IPS-15b (cell line): ENCODE data around the gene FAM234B.
"Not testable (repeated sequence)": the region's sequence is repeated elsewhere in the genome, so short reads cannot be mapped to it uniquely, and the experiment has no call there.

Experiments
- H3K27me3 ChIP-seq: one replicate; pipeline ENCODE4 v1.6.1; 2013; ENCODE audit warnings: low read length; ENCODE audit not compliant: control insufficient read depth, insufficient read depth
- H3K36me3 ChIP-seq: one replicate; pipeline ENCODE4 v1.6.1; 2013; ENCODE audit warnings: low read length; ENCODE audit not compliant: control insufficient read depth, insufficient read depth
- H3K4me1 ChIP-seq: one replicate; pipeline ENCODE4 v1.6.1; 2013; ENCODE audit warnings: mild to moderate bottlenecking, low read length; ENCODE audit not compliant: control insufficient read depth, insufficient read depth
- H3K4me3 ChIP-seq: one replicate; pipeline ENCODE4 v1.5.1; 2013; ENCODE audit warnings: low read depth, low read length
- H3K9ac ChIP-seq: one replicate; pipeline ENCODE4 v1.6.1; 2013; ENCODE audit warnings: low read depth, mild to moderate bottlenecking, low read length
- H3K9me3 ChIP-seq: one replicate; pipeline ENCODE4 v1.6.1; 2013; ENCODE audit warnings: mild to moderate bottlenecking, low read length; ENCODE audit not compliant: control insufficient read depth, insufficient read depth

The FAM234B gene

DNA sequence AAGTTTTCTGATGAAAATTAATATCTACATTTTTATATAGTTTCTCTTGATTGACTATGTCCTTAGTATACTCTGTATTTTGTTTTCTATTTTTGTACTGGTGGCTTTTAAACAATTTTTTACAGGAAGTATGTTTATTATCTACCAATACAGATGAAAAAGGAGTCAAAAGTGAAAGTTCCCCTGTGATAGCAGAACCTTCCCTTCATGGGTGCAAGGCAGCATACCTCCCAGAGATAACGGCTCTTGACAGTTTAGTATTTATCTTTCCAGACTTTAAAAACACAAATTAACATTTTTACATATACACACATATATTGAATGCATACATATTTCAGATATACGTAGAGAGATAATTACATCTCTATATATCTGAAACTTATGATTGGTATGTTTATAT lies 17.1 kb upstream of the FAM234B start:
- no peak overlapping the region for H3K4me3 ChIP-seq
- no peaks in the 10 kb centered on the region for H3K27me3 ChIP-seq

GRCh38 chr12:13027508-13027907 lies 16.7 kb upstream of the FAM234B start:
- Histone ChIP-seq H3K9ac (no peak overlapping the region), H3K27me3 (no peaks in the 10 kb centered on the region), H3K9me3 (no peaks in the 10 kb centered on the region), H3K4me3 (no peak overlapping the region), H3K36me3 (no peaks in the 10 kb centered on the region), H3K4me1 (peaks cover 3% of the 10 kb centered on the region)

More for the DNA sequence above, 17.1 kb upstream of the FAM234B start:
- Histone ChIP-seq H3K9me3 (no peaks in the 10 kb centered on the region), H3K36me3 (no peaks in the 10 kb centered on the region), H3K9ac (no peak overlapping the region), H3K4me1 (peaks cover 3% of the 10 kb centered on the region)

DNA sequence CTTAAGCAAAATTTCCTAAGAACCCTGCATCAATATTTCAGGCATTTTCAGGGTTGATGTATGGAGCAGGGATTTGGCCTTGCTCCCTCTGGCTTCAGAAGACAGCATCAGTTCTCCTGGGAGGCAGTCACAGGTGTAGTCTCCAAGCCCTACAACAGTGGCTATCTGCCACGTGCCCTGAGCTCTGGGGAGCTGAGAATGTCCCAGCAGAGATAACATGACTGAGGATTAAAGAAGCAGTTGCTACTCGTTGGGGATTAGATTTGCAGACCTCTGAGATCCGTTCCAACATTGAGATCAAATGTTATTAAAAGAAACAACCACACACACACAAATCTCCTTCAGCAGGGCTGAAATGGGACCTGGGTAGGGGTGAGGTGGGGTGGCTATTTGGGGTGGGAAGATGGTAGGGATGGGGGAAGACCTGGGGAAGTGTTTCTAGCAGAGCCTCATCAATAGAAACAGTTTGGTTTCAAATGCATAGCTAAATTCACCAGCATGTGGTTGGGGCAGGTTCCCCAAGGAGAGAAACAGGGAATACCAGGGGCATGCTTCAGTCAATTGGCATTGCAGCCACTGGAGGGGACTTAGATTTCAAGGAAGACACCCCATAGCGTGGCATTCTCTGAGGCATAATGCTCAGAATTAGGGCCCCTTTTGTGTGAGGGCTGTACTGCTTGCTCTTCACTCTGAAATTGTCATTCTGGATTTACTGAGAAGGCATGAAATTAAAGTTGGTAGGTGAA lies 15.2 kb upstream of the FAM234B start:
- Histone ChIP-seq H3K9ac (no peak overlapping the region), H3K36me3 (no peaks in the 10 kb centered on the region), H3K4me3 (no peak overlapping the region), H3K27me3 (no peaks in the 10 kb centered on the region), H3K4me1 (peaks cover 3% of the 10 kb centered on the region), H3K9me3 (no peaks in the 10 kb centered on the region)

DNA sequence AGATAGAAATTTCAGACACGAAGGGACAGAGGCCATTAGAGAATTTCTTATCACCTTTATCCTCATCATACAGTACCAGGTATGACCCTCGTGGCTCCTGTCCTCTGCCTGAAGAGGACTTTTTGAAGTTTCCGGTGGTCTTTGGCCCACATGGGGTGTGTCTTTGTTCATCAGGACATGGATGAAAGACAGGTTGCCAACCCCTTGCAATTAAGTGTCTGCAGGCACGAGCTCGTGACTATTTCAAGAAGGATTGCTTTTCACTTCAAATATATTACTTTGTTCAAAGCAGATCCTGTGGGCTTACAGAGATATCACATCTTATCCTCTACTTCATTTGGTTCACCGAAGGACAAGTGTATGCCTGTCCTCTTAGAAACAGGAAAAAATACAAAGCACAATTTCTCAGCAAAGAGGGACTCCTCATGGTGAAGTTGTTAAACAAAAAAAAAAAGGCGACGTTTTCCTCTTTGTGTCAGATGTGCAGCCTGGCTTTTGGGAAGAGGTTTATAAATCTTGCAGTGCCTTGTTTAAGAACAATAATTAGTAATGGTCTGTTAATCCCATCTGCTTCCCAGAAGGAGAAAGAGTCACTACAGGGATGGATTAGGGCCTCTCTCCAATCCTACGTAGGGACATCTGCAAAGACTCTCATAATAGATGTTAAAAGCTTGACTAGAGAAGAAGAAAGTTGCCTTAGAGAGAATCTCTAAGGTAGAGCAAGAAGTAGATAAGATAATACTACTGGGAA lies 13.5 kb upstream of the FAM234B start:
- no peaks in the 10 kb centered on the region for H3K9me3 ChIP-seq
- no peak overlapping the region for H3K4me3 ChIP-seq

GRCh38 chr12:13032164-13032563 lies 12.0 kb upstream of the FAM234B start:
- peaks cover 3% of the 10 kb centered on the region for H3K4me1 ChIP-seq
- H3K9me3 ChIP-seq: no peaks in the 10 kb centered on the region
- no peak overlapping the region for H3K9ac ChIP-seq
- no peaks in the 10 kb centered on the region for H3K27me3 ChIP-seq
- H3K36me3 ChIP-seq: no peaks in the 10 kb centered on the region
- no peak overlapping the region for H3K4me3 ChIP-seq

More for the DNA sequence above, 13.5 kb upstream of the FAM234B start:
- Histone ChIP-seq H3K4me1 (peaks cover 3% of the 10 kb centered on the region), H3K36me3 (no peaks in the 10 kb centered on the region), H3K9ac (no peak overlapping the region), H3K27me3 (no peaks in the 10 kb centered on the region)

DNA sequence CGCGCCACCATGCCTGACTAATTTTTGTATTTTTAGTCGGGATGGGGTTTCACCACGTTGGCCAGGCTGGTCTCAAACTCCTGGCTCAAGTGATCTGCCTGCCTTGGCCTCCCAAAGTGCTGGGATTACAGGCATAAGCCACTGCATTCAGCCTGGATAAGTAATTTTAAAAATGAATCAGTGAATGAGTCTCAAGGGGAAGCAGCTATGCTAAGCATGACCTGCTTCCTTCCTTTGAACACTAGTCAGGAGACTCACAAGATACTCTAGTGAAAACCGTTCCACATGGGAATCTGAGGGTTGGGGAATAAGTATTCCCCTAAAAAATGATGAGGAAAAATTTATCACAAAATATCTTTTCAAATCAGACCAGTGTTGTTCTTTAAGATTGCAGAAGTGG lies 10.7 kb upstream of the FAM234B start:
- Histone ChIP-seq H3K4me3 (no peak overlapping the region), H3K9ac (no peak overlapping the region), H3K4me1 (peaks cover 3% of the 10 kb centered on the region), H3K9me3 (no peaks in the 10 kb centered on the region), H3K36me3 (no peaks in the 10 kb centered on the region), H3K27me3 (no peaks in the 10 kb centered on the region)

DNA sequence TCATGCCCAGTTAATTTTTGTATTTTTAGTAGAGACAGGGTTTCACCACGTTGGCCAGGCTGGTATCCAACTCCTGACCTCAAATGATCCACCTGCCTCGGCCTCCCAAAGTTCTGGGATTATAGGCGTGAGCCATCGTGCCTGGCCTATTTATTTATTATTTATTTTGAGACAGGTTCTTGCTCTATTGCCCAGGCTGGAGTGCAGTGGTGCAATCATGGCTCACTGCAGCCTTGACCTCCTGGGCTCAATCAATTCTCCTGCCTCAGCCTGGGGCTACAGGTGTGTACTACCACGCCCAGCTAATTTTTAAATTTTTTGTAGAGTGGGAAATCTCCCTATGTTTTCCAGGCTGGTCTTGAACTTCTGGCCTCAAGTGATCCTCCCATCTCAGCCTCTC lies 8.8 kb upstream of the FAM234B start:
- not testable (repeated sequence) for H3K9ac ChIP-seq, H3K4me3 ChIP-seq, H3K4me1 ChIP-seq, H3K27me3 ChIP-seq, H3K9me3 ChIP-seq, H3K36me3 ChIP-seq

DNA sequence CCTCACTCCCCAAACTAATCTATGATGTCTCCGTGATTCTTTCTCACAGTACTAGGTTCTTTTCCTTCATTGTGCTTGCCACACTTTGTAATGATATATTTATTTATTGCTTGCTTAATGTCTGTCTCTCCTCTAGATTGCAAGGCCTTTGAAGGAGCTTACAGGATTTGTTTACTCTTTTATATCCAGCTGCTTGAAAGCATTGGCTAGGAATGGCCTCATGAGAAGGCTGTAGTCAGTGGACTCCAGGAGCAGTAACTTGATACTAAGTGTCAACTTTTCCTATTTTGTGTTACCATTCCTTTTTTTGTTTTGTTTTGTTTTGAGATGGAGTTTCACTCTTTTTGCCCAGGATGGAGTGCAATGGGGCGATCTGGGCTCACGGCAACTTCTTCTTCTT lies 7.3 kb upstream of the FAM234B start:
- Histone ChIP-seq H3K9ac (no peak overlapping the region), H3K4me1 (no peaks in the 10 kb centered on the region), H3K36me3 (no peaks in the 10 kb centered on the region), H3K9me3 (no peaks in the 10 kb centered on the region), H3K4me3 (no peak overlapping the region), H3K27me3 (no peaks in the 10 kb centered on the region)

- Histone ChIP-seq H3K9ac (no peak overlapping the region), H3K4me3 (no peak overlapping the region), H3K4me1 (no peaks in the 10 kb centered on the region), H3K36me3 (no peaks in the 10 kb centered on the region), H3K9me3 (no peaks in the 10 kb centered on the region), H3K27me3 (peaks cover 9% of the 10 kb centered on the region)
Observed at GRCh38 chr12:13038491-13039161, 5.6 kb upstream of the FAM234B start.

DNA sequence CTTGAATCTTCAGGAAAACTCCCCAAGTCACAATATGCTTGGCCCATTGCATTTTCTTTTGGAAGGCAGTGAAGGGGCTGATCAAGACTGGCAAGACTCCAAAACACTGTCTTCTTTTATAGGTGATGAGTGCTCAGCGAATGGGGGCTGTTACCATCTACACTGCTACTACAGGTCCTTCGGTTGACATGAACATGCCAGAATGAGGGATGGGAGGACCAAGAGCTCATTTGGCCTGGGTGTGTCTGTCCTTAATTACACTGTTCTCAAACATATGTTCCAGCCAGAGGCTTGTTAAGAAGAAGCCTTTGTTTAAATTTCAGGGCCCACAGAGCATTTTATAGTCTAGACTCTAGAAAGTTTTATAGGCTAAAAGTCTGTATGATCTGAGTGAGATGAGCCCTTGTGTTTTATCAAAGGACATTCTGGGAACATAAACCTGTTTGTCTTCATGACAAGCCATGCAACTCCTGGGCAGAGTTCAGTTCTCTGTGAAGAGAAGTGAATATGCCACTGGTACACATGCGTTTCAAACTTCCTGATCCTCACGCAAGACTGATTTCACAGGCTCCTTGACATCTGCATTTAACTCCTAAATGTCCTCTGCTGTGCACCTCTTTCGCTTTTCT lies 4.7 kb upstream of the FAM234B start:
- H3K36me3 ChIP-seq: no peaks in the 10 kb centered on the region
- H3K27me3 ChIP-seq: peaks cover 13% of the 10 kb centered on the region
- no peak overlapping the region for H3K4me3 ChIP-seq
- H3K9ac ChIP-seq: no peak overlapping the region
- no peaks in the 10 kb centered on the region for H3K4me1 ChIP-seq
- no peaks in the 10 kb centered on the region for H3K9me3 ChIP-seq

DNA sequence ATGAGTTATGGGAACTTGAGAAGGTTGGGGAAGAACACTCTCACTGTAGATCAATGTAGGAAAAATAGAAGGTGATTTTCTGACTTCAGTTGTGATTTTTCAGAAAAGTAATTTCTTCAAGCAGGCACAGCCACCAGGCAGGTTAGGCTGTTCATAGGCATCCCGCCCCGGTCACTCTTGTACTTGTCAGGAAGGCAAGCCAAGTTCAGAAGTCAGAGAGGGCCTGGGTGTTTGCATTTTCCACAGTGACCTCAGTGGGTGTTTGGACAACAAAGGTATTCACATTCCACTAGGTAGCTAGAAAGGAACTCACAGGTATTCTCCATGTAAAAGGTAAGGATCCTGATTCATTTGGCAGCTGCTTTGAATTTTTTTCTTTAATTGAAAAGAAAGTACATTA lies 3.0 kb upstream of the FAM234B start:
- Histone ChIP-seq H3K36me3 (no peaks in the 10 kb centered on the region), H3K9ac (no peak overlapping the region), H3K4me3 (no peak overlapping the region), H3K4me1 (peaks cover 3% of the 10 kb centered on the region), H3K9me3 (no peaks in the 10 kb centered on the region), H3K27me3 (peaks cover 13% of the 10 kb centered on the region)
